C4-2B (cell line): ENCODE data around the gene DUSP1.

Source experiments
- H3K27ac ChIP-seq: fragments of 450-650 bp; 2 replicates; pipeline ENCODE4 v1.5.1; 2017
- ZFX ChIP-seq: fragments of 450-650 bp; IDR thresholded peaks from 2 replicates; pipeline ENCODE4 v1.6.1; 2017
- TF ChIP-seq, protein P1 (sequence below): fragments of 450-650 bp; conservative IDR thresholded peaks from 2 replicates; pipeline ENCODE4 v1.5.1; 2017; ENCODE audit warnings: mild to moderate bottlenecking

Gene DUSP1

DNA sequence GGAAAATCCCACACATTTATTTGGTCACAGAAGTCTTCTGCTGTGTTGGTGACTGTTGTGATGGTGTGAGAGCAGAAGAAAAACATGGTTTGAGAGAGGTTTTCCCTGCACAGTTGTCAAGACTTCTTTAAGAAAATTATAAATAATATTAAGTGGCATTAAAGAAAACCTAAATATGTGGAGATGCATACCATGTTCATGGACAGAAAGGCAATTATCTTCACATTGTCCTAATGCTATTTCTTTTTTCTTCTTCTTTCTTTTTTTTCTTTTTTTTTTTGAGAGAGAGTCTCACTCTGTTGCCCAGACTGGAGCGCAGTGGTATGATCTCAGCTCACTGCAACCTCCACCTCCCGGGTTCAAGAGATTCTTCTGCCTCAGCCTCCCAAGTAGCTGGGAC, 38.8 kb upstream of the DUSP1 start:
- TF ChIP-seq, protein P1, sequence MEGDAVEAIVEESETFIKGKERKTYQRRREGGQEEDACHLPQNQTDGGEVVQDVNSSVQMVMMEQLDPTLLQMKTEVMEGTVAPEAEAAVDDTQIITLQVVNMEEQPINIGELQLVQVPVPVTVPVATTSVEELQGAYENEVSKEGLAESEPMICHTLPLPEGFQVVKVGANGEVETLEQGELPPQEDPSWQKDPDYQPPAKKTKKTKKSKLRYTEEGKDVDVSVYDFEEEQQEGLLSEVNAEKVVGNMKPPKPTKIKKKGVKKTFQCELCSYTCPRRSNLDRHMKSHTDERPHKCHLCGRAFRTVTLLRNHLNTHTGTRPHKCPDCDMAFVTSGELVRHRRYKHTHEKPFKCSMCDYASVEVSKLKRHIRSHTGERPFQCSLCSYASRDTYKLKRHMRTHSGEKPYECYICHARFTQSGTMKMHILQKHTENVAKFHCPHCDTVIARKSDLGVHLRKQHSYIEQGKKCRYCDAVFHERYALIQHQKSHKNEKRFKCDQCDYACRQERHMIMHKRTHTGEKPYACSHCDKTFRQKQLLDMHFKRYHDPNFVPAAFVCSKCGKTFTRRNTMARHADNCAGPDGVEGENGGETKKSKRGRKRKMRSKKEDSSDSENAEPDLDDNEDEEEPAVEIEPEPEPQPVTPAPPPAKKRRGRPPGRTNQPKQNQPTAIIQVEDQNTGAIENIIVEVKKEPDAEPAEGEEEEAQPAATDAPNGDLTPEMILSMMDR, result no peak
- TF ChIP-seq ZFX, result no peak
- no peak overlapping the region for H3K27ac ChIP-seq

DNA sequence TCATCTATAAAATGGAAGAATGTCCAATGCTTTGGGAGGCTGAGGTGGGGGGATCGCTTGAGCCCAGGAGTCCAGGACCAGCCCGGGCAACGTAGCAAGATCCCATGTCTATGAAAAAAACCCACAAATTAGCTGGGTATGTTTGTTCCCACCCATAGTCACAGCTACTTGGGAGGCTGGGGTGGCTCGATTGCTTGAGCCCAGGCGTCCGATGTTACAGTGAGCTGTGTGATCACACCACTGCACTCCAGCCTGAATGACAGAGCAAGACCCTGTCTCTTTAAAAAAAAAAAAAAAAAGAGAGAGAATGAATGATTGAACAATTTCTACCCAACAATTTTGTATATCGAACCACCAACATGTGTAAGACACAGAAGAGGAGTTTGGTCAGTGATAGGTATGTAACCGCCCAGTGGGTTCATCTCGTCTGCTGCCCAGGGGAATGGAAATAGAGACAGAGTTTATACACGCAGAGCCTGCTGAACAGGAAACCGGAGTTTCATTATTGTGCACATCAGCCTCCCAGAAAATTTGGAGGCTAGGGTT, 36.8 kb upstream of the DUSP1 start:
- TF ChIP-seq ZFX, result no peak
- TF ChIP-seq, protein P1, result no peak
- H3K27ac ChIP-seq, result no peak overlapping the region

DNA sequence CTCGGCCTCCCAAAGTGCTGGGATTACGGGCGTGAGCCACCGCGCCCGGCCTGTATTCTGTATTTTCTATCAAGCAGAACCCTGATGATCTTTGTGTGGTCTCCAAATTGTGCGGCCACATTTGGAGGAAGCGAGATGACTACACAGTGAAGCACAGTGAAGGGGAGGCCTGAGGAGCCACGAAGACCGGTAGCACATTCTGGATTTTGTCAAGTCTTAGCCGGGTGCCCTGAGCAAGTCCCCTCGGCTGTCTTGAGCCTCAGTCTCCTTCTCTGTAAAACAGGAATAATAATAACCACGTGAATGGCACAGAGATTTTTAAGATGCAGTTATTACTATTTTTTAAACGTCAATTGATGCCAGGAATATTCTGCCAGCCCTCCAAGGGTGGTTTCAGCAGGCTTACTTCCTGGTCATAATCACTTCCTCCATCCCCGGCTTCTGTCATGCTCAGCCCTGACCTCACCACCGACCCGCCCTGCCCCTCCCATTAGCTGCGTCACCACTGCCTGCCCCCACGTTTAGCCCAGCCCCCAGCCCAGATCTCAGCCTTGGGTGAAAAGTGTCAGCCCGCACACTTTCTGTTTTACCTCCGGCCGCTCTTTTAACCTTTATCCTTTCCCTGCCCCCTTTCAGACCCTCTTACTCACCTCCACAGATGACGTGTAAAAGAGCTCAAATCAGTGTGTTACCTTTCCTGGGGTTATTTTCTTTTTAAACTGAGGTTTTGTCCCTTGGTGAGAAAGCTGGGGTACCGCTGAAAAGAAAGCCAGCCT, 36.1 kb upstream of the DUSP1 start:
- TF ChIP-seq, protein P1, result no peak
- TF ChIP-seq ZFX, result no peak
- peak overlapping the region; percentile 40 for H3K27ac ChIP-seq

DNA sequence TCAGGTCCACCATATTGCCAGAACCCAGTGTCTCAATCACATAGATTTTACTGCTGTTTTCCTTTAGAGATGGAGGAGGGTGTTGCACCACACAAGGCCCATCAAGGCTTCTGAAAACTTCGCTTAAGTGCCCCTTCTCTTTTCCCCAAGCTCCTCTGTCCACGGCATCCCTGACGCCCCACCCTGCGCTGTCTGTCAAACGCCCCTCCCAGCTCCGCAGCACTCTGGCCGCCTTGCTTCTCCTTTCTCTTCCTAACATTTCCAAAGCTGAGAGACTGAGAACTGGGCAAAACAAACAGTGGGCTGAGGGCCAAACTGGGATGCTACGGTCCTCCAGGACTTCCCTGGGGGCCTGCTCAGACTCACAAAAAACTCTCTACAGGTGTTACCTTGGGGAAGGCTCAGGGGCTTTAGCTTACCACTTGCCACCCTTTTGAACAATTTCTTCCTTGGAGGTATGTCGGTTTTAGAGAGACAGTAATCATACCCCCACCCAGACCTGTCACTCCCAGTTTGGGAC, 34.8 kb upstream of the DUSP1 start:
- no peak overlapping the region for H3K27ac ChIP-seq
- TF ChIP-seq, protein P1, result no peak
- TF ChIP-seq ZFX, result no peak

DNA sequence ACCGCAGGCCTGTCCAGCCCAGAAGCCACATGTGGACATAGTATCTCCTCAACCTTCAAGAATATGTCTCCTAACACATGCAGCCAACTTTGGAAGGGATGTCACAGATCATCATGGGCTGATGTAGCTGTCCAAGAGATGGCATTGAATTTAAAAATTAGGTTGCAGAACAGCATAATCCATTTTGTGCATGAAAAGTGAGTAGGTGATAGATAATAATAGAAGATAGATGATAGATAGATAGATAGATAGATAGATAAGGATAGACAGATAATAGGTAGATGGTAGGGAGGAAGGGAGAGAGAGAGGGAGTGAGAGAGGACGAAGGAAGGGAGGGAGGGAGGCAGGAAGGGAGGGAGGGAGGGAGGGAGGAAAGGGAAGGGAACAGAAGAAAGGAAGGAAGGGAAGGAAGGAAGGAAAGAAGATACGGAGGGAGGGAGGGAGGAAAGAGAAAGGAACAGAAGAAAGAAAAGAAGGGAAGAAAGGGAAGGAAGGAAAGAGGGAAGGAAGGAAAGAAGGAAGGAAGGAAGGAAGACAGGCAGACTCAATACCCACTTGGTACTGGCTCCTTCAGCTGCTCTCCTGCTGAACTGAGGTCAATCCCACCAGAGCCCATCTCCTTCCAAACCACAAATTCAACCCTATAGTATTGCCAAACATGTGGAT, 34.2 kb upstream of the DUSP1 start:
- no peak overlapping the region for H3K27ac ChIP-seq

DNA sequence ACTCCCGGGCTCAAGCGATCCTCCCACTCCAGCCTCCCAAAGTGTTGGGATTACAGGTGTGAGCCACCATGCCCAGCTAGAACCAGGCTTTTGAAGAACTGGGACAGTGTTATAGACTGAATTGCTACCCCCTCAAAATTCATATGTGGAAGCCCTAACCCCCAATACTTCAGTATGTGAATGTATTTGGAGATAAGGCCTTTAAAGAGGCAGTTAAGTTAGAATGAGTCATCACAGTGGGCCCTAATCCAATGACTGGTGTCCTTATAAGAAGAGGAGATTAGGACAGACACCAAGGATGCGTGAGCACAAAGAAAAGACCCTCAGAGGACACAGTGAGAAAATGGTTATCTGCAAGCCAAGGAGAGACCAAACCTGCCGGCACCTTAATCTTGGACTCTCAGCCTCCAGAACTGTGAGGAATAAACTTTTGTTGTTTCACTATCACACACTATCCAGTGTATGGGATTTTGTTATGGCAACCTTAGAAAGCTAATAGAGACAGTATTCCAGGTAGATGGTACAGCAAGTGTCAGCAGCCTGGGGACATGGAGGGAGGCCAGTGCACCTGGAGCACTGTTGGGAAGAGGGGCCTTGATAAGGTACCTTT, 31.7 kb upstream of the DUSP1 start:
- no peak overlapping the region for H3K27ac ChIP-seq

More for the DNA sequence above, 34.2 kb upstream of the DUSP1 start:
- TF ChIP-seq, protein P1, result no peak
- TF ChIP-seq ZFX, result no peak

More for the DNA sequence above, 31.7 kb upstream of the DUSP1 start:
- TF ChIP-seq, protein P1, result no peak
- no peak for TF ChIP-seq ZFX
